Left ventricle myocardium superior (tissue), 1 donor: ENCODE results near the gene ADGB. TPM values are rescaled to one million over a fixed set of nuclear protein-coding genes. Genes with fewer than 3 reads are reported as not detected.
A peak's percentile ranks its signal among the peaks of the same experiment; 100 is the strongest.
"Not testable (repeated sequence)": the region's sequence is repeated elsewhere in the genome, so short reads cannot be mapped to it uniquely, and the experiment has no call there.

ENCODE experiments used
- ATAC-seq: fragments of 200-7000 bp; cut with Tn5 transposase; one replicate; pipeline ENCODE4 v1.9.1; 2020; ENCODE audit warnings: mild to moderate bottlenecking, moderate library complexity
- DNase-seq: peaks from one replicate; pipeline ENCODE4 v3.0.0-alpha.2; 2020
- intact Hi-C: fragments of 100-400 bp; cut with micrococcal nuclease; formaldehyde crosslinking; loops from one replicate; pipeline ENCODE4 v1.11.0; 2022
- total RNA-seq: library from RNA; stranded (reverse); fragmentation: NEBNext Ultra II Directional; extraction: Animal tissue kit (Norgen Biotek cat#: 25700); gene quantifications from one replicate; pipeline ENCODE4 v1.2.1, GENCODE V29; 2021
- donor health status: DM: no; HTN: yes; CAD: no; lungs with severe emphysema.

Gene ADGB
- total RNA-seq, 1 donor from 2014 or later = not detected

DNA sequence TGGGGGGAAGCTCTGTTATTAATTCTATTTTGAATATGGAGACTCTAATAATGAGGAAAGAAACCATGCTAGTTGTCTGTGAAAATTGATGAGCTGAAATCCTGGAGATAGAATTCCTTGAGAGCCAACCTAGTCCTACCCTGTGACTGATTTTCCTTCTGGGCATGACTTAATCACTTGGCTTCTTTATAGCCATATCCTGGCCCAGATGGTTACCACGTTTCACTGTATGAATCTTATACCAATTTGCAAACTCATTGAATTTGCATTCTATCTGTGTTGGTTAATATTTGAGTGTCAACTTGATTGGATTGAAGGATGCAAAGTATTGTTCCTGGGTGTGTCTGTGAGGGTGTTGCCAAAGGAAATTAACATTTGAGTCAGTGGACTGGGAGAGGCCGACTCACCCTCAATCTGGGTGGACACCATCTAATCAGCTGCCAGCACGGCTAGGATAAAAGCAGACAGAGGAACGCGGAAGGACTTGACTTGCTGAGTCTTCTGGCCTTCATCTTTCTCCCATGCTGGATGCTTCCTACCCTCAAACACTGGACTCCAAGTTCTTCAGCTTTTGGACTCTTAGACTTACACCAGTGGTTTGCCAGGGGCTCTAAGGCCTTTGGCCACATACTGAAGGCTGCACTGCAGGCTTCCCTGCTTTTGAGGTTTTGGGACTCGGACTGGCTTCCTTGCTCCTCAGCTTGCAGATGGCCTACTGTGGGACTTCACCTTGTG lies 255.9 kb downstream of the ADGB start:
- intact Hi-C loops = loop anchor here (5.0 kb wide), 1 partner anchor 433 kb away; no protein-coding TSS in a partner anchor
- not testable (repeated sequence) for DNase-seq, ATAC-seq

DNA sequence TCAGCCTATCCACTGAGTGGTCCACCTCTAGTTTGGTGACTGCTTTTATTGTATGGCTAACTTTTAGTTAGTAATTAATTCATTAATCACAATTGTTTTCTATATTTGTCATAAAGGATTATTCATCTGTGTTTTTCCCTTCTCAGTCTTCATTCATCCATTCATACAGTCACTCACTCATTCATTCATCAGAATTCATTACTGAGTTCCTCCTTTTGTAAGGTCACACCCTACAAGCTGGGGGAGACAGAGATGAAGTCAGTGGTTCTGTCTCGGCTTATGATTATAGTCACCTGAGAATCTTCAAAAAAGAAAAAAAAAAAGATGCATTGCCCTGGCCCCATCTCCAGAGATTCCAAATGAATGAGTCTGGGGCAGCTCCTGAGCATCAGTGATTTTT lies 257.1 kb downstream of the ADGB start:
- intact Hi-C loops = loop anchor here (5.0 kb wide), 1 partner anchor 431 kb away; no protein-coding TSS in a partner anchor
- ATAC-seq = no peak
- no peak for DNase-seq

DNA sequence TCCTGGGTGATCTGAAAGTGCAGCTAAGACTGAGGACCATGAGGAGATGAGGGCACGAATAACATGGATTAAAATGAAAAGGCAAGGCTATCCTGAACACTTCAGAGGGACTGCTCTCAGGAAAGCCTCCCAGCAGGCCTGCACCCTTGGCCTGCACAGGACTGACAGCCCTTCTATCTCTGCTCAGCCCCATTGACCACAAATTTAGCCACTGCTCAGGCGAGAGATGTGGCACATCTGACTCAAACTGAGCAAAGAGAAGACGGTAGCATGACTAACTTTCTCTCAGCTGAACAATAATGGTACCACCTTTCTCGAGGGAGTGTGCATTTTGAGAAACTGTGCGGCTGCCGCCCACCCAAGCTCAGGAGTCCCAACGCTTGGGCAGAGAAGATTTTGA lies 257.5 kb downstream of the ADGB start:
- intact Hi-C loops = loop anchor here (5.0 kb wide), 1 partner anchor 431 kb away; no protein-coding TSS in a partner anchor
- no peak for DNase-seq
- ATAC-seq = no peak

DNA sequence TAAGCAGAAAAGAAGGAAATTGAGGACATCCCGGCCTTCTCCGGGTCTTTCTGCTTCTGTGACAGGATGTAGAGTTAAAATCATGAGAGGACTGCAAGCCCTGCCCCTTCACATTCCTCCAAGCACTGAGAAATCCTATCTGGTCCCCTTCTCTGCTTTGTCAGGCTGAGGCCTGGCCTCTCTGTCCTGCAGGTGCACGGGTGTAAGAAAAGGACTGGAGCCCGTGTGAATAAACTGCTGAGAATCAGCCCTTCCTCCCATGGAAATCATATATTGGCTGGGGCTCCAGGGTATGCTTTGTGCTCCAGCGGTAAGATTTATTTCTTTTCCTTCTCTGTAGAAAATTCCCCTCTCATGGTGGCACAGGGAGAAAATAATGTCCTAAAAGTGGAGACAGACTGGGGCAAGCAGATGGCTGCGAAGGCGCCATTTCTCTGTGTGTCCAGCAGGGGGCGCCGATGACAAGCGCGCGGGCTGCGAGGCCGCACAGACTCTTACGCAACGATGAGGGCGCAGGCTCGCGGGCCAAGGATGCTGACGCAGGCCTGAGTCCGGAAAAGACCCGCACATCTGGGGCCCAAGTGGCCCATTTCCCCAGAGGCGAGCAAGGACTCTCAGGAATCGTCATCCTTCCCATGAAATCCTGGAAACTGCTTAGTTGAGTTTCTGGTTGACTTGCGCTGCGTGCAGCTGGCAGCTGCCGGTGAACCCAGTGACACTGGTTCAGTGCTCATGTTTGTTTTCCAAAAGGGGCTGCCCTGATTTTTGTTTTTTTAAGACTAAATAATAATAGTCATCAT lies 258.6 kb downstream of the ADGB start:
- intact Hi-C loops = loop anchor here (5.0 kb wide), 1 partner anchor 430 kb away; no protein-coding TSS in a partner anchor
- ATAC-seq (peak; percentile 98), DNase-seq (peak; percentile 91)

DNA sequence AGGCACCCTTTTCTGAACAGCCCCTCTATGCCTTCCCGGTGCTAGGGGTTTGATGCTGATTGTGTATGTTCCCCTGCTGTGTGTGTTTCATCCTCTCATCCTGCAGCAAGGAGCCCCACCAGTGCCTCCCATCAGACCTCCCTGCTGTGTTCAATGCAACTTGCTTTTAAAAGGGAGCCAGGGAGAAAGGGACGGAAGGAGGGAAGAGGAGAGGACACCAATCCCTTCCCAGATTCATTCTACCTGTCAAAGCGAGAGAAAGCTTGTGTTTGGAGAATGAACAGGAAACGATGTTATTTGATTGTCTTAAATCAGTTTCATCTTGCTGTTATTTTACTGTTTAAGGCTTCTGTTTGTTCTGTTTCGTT lies 259.2 kb downstream of the ADGB start:
- intact Hi-C loops = loop anchor here (5.0 kb wide), 1 partner anchor 429 kb away; no protein-coding TSS in a partner anchor
- DNase-seq (no peak), ATAC-seq (peak; percentile 71)

DNA sequence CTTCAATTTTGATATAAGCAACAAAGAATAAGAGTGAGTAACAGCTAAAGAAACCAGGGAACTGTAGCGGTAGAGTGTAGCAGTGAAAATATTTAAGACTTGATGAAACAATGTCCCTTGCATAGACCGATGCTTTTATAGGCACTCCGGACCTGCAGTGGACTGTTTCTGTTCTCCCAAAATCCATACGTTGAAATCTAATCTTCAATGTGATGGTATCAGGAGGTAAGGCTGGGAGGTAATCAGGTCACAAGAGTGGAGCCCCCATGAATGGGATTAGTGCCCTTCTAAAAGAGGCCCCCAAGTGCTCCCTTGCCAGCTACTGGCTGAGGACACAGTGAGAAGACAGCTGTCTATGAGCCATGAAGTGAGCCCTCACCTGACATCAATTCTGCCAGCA lies 260.4 kb downstream of the ADGB start:
- DNase-seq (no peak), ATAC-seq (no peak)
- intact Hi-C loops = loop anchor here (5.0 kb wide), 1 partner anchor 428 kb away; no protein-coding TSS in a partner anchor

DNA sequence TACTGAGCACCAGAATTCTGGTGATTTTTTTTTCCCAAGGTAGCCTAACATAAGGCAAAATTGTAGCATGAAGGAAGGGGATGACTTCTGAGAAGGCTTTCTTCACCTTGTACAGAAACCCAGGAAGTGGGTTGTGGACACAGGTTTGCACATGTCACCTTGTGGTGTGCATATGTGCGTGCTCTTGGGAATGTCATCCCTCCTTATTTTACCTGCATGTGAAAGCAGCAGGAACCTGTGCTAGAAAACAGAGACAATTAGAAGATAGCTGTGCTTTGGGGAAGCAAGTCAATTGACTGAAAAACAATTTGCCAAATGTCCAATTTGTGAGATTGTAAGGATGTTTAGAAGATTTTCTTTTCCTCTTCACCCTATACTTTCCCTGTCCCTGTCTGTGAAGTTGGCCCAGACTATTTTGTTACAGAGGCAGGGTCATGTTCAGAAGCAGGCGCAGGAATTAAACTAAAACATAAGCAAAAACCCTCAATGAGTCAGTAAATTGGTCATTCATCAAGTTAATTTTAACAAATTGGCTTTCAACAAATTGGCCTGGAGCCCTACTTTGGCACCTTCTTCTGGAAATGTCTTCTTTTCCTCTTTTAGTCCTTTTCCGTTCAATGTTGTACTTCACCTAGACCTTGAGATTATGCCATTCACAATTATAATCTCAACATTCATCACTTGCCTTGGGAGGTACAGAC lies 261.2 kb downstream of the ADGB start:
- intact Hi-C loops = loop anchor here (5.0 kb wide), 1 partner anchor 427 kb away; no protein-coding TSS in a partner anchor
- ATAC-seq (no peak), DNase-seq (no peak)

DNA sequence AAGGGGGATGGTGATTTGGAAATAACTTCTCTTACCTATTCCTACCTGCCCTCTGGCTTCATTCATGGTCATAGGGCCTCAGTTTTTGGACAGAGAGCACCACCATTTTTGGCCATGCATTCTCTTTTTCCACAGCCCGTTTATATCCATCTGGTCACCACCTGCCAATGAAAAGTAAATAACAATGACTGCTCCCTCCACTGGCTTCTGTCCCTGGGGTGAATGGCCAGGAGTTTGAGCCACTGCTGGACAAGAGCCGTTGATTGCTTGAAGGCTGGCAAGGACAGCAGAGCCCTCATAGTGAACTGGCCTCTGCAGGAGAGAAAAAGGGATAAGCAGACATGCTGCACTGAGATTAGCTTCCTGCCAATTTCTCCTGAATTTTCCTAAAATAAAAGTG lies 261.8 kb downstream of the ADGB start:
- ATAC-seq (no peak), DNase-seq (no peak)
- intact Hi-C loops = no loop called here

DNA sequence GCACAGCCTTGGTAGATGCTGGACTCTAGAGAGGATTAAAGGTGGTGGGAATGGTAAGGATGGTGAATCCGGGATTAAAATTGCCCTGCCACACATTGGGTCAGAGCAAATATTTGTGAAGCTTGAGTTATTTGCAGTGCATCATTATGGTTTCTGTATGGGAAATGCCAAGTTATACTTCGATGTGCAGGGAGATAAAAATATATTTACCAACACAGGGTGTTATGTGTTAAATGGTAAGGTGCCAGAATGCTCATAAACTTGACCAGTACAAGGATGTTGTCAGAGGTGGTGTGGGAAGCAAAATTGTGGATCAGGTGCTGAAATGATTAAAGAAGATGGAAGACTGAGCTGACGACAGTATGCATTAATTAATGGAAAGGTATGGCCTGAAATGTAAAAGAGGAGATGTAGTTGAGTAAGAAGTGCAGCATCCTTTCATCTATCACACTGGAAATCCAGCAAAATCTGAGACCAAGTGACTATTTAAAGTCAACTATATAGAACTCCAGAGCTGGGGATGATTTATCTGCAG lies 262.3 kb downstream of the ADGB start:
- DNase-seq = no peak
- intact Hi-C loops = no loop called here
- ATAC-seq = no peak

DNA sequence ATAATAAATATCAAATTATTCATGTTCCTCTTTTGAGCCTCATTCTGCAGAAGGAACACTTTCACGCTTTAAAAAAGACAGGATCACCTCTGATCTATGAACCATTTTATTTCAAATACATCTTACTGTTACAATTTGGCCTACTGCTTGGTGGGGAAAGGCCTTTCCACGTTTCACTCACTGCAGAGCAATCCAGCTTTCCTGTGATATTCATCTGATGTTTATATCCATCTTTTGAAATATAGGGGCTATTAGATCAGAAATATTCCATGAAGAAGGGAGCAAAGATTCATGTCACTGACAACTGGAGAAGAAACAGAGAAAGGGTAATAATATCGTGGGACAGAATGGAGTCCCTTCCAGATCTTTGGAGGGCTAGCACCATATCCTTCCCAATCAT lies 262.9 kb downstream of the ADGB start:
- DNase-seq = no peak
- ATAC-seq = no peak
- intact Hi-C loops = no loop called here

DNA sequence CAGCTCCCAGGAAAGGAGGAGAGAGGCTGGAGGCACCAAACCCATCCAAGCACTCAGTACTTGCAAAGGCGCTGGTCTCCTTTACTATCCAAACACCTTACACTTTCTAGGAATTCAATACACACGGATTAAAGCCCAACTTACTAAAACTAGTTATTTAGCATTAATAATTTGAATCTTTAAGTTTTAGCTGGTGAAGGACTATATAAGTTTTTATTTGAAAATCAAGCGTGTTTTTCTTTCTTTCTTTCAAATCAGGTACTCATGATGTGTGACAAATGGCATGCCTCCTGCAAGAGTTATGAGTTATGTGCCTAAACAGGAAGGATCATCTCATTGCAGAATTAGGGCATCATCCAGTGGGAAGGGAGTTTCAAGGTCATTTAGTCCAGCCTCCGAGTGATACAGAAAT lies 263.7 kb downstream of the ADGB start:
- ATAC-seq (no peak), DNase-seq (no peak)
- intact Hi-C loops = no loop called here

DNA sequence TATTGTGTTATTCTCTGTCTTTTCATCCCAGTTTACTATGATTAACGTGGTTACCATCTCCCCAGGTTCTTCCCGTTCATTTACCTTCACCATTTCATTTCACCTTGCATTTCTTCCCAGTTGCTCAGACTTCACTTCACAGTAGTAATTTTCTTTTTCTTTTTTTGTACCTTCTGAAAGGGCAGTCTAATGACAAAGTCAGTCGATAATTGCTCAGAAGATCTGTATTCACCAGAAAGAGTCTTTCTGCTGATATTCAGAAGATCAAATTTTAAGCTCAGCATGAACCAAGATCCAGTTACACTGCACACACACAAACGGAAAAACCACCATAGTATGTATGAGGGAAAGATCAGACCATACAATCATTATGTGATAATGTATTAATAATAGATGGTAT lies 265.5 kb downstream of the ADGB start:
- DNase-seq = no peak
- intact Hi-C loops = no loop called here
- no peak for ATAC-seq

DNA sequence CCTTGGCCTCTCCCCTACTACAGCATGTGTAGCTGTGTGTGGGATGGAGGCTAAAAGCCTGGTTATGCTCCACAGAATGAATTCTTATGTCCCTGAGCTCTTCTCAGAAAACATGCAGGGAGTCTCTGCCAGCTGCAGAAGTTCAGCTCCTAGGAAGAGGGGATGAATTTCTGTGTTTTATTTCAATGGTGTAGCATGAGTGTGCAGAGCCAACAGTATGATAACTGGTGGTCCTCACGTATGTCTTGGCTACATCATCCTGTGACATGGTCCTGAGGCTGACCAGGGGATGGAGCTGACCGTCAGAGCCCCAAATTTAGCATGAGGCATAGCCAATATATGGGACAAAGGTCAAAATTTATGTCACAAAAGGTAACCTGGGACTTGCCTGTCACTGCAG lies 266.1 kb downstream of the ADGB start:
- ATAC-seq = no peak
- DNase-seq = no peak
- intact Hi-C loops = no loop called here

Other genes starting within 250 kb of the ADGB start
- gene RAB32, start 55.1 kb upstream of the ADGB start, total RNA-seq = 5.3 TPM